Germinal center (tissue), 1 donor: Measurements from ENCODE around the gene RBM5.
"Not testable (repeated sequence)": the region's sequence is repeated elsewhere in the genome, so short reads cannot be mapped to it uniquely, and the experiment has no call there.

ENCODE experiments used
- DNase-seq: peaks from one replicate; pipeline ENCODE4 v3.0.0; 2012; ENCODE audit warnings: mixed read lengths, low spot score

Gene RBM5

DNA sequence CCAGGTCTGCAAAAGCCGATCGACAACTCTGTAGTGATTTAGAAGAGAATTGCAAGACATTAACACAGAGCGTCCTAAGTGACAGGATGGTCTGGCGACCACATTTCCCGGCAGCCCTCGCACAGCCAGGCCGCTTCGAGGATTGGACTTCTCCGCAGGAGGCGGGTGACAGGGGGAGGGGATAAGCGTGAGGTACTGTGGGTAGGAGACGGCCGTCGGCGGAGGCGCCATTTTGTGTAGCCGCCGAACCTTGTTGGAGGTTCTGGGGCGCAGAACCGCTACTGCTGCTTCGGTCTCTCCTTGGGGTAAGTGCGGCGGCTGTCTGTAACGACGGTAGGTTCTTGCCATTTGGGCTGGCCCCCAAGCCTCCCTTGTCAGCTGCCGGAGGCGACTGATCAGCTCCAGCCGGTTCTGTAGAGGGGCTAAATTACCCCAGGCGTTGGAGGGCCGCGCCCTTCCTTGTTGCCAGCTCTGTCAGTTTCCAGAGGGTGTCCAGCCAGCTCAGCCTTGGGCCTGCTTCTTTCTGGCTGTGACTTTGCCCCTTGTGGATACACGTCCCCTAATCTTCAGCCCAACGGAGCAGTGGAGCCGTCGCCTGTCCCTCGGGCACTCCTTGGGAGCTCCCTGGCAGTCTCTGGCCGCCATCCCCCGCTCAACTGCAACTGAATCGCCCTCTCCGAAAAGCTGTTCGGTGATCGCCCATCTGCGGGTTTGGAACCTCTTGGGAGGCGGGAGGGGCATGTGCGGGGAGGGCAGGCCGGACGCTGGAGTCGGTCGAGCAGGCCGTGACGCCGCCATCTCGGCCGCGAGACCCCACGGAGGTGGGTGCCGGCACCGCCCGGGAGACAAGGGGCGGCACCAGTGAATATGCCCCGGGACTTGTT lies at the start of gene RBM5:
Gene RBM5 (plus strand): TSS at position 195 of the 884 bp plus-strand sequence. CDS start 1,516 bp downstream, outside the sequence.
- peak; percentile 97 for DNase-seq

GRCh38 chr3:50044976-50045375 lies 43.7 kb upstream of the RBM5 start:
- DNase-seq = no peak

GRCh38 chr3:50047426-50047825 lies 41.3 kb upstream of the RBM5 start:
- no peak for DNase-seq

GRCh38 chr3:50050361-50050760 lies 38.4 kb upstream of the RBM5 start:
- DNase-seq = no peak

GRCh38 chr3:50057756-50058155 lies 31.0 kb upstream of the RBM5 start:
- no peak for DNase-seq

DNA sequence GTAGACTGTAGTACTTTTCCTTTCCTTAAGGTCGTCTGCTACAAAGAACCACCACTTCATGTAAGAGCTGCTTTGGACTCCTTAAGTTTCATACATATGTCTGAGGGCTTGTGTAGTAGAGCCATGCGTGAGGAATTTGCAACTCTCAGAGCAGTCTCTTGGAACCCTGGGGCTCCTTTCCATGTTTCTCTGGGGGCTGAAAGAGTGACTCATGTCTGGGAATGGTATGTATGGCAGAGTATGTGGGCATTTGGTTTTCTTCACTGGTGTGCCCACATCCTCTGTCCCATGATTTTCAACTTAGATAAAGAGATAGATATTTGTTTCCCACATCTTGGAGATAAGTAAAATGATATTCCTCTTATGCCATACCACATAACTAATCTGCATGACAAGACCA lies 20.6 kb upstream of the RBM5 start:
- no peak for DNase-seq

GRCh38 chr3:50078091-50078490 lies 10.6 kb upstream of the RBM5 start:
- no peak for DNase-seq

- DNase-seq = no peak
Measured at GRCh38 chr3:50078622-50079021, 10.1 kb upstream of the RBM5 start.

- DNase-seq = not testable (repeated sequence)
Measured at GRCh38 chr3:50084951-50085350, 3.8 kb upstream of the RBM5 start.

GRCh38 chr3:50089609-50089945 lies 858 bp downstream of the RBM5 start:
- no peak for DNase-seq

- DNase-seq = no peak
Measured at GRCh38 chr3:50090984-50091383, 2.3 kb downstream of the RBM5 start.

- DNase-seq = no peak
Measured at GRCh38 chr3:50095352-50095998, 6.8 kb downstream of the RBM5 start.

- DNase-seq = no peak
Measured at GRCh38 chr3:50100386-50100785, 11.7 kb downstream of the RBM5 start.

GRCh38 chr3:50100956-50101845 lies 12.5 kb downstream of the RBM5 start:
- no peak for DNase-seq

GRCh38 chr3:50102558-50102957 lies 13.8 kb downstream of the RBM5 start:
- DNase-seq = no peak

DNA sequence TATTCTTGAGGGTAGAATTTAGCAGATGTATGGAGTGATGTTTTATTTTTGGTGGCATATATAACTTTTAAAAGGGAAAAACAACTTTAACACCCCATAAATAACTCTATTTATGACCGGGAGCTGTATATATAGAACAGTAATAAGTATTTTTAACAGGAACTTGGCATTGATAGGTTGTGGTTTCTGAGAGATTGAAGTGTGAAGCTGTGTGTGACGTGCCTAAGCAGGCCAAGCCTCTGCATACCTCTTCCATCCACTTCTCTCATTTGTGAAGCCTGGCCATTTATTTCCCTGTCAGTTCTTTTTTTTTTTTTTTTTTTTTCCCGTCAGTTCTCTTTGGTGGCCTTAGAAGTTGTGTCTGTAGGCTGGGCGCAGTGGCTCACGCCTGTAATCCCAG lies 23.0 kb downstream of the RBM5 start:
- no peak for DNase-seq

DNA sequence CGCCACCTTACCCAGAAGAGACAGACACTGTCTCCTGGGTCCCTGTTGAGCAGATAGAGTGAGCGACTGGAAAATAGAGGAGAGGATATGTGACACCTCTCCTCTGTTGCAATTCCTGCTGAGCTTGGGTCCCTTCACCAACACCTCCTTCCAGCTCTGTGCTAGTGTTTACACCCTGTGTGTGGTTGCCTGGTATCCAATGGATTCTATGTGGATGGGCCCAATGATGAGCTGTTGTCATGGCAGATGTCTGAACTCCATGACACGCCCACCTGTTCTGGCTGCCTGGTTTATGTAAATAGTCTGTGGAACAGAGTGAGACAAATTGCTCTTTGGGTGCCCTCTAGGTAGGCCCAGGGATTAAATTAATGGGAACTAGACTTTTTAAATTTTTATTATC lies 23.7 kb downstream of the RBM5 start:
- no peak for DNase-seq

DNA sequence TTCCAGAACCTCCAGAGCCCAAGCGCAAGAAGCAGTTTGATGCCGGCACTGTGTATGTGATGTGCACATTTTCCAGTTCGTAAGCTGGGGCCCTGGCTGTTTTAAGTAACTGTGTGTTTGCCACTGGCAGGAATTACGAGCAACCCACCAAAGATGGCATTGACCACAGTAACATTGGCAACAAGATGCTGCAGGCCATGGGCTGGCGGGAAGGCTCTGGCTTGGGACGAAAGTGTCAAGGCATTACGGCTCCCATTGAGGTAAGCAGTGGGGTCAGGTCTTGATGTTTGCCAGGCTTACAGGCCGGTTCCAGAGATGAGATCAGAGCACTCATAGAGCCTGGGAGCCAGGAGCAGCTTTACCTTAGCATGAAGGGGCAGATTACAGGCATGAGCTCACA lies 28.4 kb downstream of the RBM5 start:
- DNase-seq = no peak

GRCh38 chr3:50118237-50118636 lies 29.5 kb downstream of the RBM5 start:
- DNase-seq = no peak

GRCh38 chr3:50119786-50120185 lies 31.1 kb downstream of the RBM5 start:
- DNase-seq = no peak

- no peak for DNase-seq
Measured at GRCh38 chr3:50120364-50121071, 31.8 kb downstream of the RBM5 start.
